GM12891 (cell line): ENCODE data around the gene KRT80.

Experiments used
- POLR2A ChIP-seq: IDR thresholded peaks from 2 replicates; pipeline ENCODE4 v1.6.1; 2011; ENCODE audit warnings: low read depth, low read length, control low read depth
- POU2F2 ChIP-seq: IDR thresholded peaks from 2 replicates; pipeline ENCODE4 v1.6.1; 2011; ENCODE audit warnings: low read depth, mild to moderate bottlenecking, control low read depth, low read length, moderate library complexity
- SPI1 ChIP-seq: IDR thresholded peaks from 2 replicates; pipeline ENCODE4 v1.6.1; 2011; ENCODE audit warnings: low read depth, low read length, control low read depth
- TAF1 ChIP-seq: IDR thresholded peaks from 2 replicates; pipeline ENCODE4 v1.6.1; 2011; ENCODE audit warnings: low read depth, low read length, control low read depth

- no peak for TF ChIP-seq TAF1
- no peak for TF ChIP-seq POU2F2
- TF ChIP-seq SPI1, result no peak
- no peak for TF ChIP-seq POLR2A
Measured at GRCh38 chr12:52228931-52229330, 37.1 kb upstream of the KRT80 start.
